WERI-Rb-1 (cell line): Measurements from ENCODE around the gene METTL5.
"Not testable (repeated sequence)": the region's sequence is repeated elsewhere in the genome, so short reads cannot be mapped to it uniquely, and the experiment has no call there.

Source experiments
- DNase-seq: peaks from one replicate; pipeline ENCODE4 v3.0.0-alpha.2; 2020
- H3K27ac ChIP-seq: fragments of 250-450 bp; sonication (Bioruptor Pico); 2 replicates; pipeline ENCODE4 v1.5.1; 2020; ENCODE audit warnings: mild to moderate bottlenecking, moderate library complexity
- H3K27me3 ChIP-seq: fragments of 250-450 bp; sonication (Bioruptor Pico); 2 replicates; pipeline ENCODE4 v1.5.1; 2021; ENCODE audit warnings: mild to moderate bottlenecking, low read depth, moderate library complexity; ENCODE audit not compliant: insufficient read depth, severe bottlenecking
- H3K36me3 ChIP-seq: fragments of 250-450 bp; sonication (Bioruptor Pico); 2 replicates; pipeline ENCODE4 v1.5.1; 2020; ENCODE audit warnings: mild to moderate bottlenecking, moderate library complexity
- H3K4me3 ChIP-seq: 2 replicates; pipeline ENCODE4 v1.5.1; 2011; ENCODE audit warnings: low read depth, mild to moderate bottlenecking, control low read depth, low read length
- H3K9me3 ChIP-seq: fragments of 250-450 bp; sonication (Bioruptor Pico); 2 replicates; pipeline ENCODE4 v1.5.1; 2021; ENCODE audit warnings: mild to moderate bottlenecking, moderate library complexity; ENCODE audit not compliant: severe bottlenecking
- CTCF ChIP-seq: IDR thresholded peaks from 2 replicates; pipeline ENCODE4 v1.5.1; 2011; ENCODE audit warnings: low read depth, mild to moderate bottlenecking, control low read depth, inconsistent platforms, low read length

The METTL5 gene

DNA sequence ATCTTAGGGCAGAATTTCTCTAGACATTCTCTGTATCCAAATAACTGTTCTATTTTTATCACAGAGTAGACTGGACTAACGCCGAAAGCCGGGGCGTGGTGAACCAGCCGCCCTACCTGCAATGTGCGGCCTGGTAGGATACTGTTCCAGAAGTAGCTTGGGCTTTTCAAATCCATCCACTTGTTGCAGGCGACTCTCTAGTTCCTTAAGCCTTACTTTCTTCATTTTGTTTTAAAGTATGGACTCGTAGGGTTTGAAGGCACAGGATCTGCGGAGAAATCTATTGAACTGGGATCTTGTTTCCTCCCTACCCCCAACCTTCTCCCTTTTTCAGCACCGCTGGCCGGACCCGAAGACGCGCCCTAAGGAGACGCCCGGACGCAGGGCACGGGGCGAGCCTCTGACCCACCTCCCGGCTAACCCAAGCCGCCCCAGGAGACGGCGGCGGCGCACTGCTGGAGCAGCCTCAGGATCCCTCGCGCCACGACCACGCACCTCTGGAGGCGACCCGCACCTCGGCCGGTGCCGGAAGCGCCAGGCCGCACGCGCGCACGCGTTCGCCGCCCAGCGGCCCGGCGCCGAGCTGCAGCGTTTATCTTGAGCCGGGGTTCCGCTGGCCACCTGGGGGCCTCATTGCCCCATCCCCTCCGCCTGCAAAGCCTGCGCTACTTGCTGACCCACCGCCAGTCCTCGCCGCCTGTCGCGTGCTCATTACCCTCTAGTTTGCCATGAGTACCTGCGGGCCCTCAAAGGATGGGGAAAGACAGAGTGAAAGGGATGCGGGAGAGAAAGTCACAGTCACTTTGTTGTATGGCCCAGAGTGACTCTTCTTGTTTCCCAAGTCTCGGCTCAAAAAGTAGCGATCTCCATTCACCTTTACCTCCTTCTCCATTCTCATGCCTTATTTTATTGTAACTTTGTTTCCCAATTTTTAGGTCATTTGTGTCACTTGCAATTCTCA, at the start of gene METTL5:
METTL5 (minus strand) TSS at position 533 of the 961 bp plus-strand sequence; CDS start at position 225, 308 bp downstream.
- Histone ChIP-seq H3K9me3 (no peaks in the 10 kb centered on the region), H3K27ac (peak within 1 kb of the TSS; percentile 65), H3K4me3 (peak within 1 kb of the TSS; percentile 97), H3K36me3 (peaks cover 16% of the 10 kb centered on the region), H3K27me3 (no peaks in the 10 kb centered on the region)
- peak; percentile 96 for TF ChIP-seq CTCF
- DNase-seq, result peak; percentile 84

GRCh38 chr2:169871994-169872393, 47.3 kb upstream of the METTL5 start:
- TF ChIP-seq CTCF, result no peak
- Histone ChIP-seq H3K27ac (no peak overlapping the region), H3K27me3 (no peaks in the 10 kb centered on the region), H3K9me3 (no peaks in the 10 kb centered on the region), H3K36me3 (no peaks in the 10 kb centered on the region), H3K4me3 (no peak overlapping the region)
- DNase-seq, result no peak

- H3K9me3 ChIP-seq, DNase-seq, H3K36me3 ChIP-seq, H3K4me3 ChIP-seq, H3K27me3 ChIP-seq, H3K27ac ChIP-seq: not testable (repeated sequence)
These were observed 46.7 kb upstream of the METTL5 start for GRCh38 chr2:169871369-169871768.

- H3K27me3 ChIP-seq, result no peaks in the 10 kb centered on the region
- H3K36me3 ChIP-seq, result no peaks in the 10 kb centered on the region
- DNase-seq, result no peak
- no peak for TF ChIP-seq CTCF
- H3K27ac ChIP-seq, result no peak overlapping the region
- no peak overlapping the region for H3K4me3 ChIP-seq
- H3K9me3 ChIP-seq, result no peaks in the 10 kb centered on the region
These were observed 44.2 kb upstream of the METTL5 start for GRCh38 chr2:169868951-169869350.

DNA sequence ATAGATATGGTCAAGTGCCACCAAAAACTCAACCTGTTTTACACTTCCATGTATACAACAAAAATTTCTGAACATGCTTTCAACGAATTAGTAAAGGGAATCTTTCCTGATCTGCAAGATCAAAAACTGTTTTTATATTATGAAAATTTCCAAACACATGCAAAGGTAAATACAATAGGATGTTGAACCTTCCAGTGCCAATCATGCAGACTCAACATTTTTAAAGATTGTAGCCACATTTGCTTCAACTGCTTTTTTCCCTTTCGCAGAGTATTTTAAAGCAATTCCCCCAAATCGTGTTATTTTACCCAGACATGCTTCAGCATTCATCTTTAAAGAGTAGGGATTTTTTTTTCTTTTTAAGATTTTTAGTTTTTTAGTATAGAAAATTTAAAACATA, 42.9 kb upstream of the METTL5 start:
- no peak for TF ChIP-seq CTCF

DNA sequence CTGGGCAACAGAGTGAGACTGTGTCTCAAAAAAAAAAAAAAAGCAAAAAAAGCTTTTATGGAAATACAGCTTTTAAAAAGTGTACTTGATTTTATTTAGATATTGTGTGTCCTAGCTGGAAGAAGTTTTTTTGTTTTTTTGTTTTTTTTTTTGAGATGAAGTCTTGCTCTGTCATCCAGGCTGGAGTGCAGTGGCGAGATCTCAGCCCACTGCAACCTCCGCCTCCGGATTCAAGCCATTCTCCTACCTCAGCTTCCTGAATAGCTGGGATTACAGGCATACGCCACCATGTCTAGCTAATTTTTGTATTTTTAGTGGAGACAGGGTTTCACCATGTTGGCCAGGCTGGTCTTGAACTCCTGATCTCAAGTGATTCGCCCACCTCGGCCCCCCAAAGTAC, 41.5 kb upstream of the METTL5 start:
- H3K27me3 ChIP-seq, H3K4me3 ChIP-seq, H3K9me3 ChIP-seq, H3K27ac ChIP-seq, H3K36me3 ChIP-seq, DNase-seq: not testable (repeated sequence)

More for the DNA sequence above, 42.9 kb upstream of the METTL5 start:
- H3K4me3 ChIP-seq, result no peak overlapping the region
- DNase-seq, result no peak
- H3K36me3 ChIP-seq, result no peaks in the 10 kb centered on the region
- no peaks in the 10 kb centered on the region for H3K9me3 ChIP-seq
- no peaks in the 10 kb centered on the region for H3K27me3 ChIP-seq
- no peak overlapping the region for H3K27ac ChIP-seq
